ENCODE measurements around the gene LPGAT1.
A peak's percentile ranks its signal among the peaks of the same experiment; 100 is the strongest.
"Not testable (repeated sequence)": the region's sequence is repeated elsewhere in the genome, so short reads cannot be mapped to it uniquely, and the experiment has no call there.

LPGAT1 gene

DNA sequence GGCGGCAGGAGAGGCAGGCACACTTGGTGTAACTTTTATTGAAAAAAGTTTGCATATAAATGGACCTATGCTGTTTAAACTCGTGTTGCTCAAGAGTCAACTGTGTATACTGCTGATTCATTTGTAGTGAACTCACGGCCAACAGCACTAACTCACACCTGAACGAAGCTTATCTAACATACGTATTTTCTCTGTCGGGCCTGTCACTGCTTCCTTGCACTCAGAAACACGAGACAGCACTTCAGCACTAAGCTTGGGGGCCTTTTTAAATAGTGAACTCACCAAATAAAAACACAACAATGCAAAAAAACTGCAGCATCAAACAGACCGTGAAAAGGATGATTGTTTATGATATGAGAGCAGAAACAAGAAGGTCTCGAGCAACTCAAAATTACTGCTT is 96.2 kb downstream of the LPGAT1 start:
- no peak for DNase-seq

- no peak for DNase-seq
These were observed 98.1 kb downstream of the LPGAT1 start for GRCh38 chr1:211732293-211732980.

- DNase-seq = no peak
These were observed 98.9 kb downstream of the LPGAT1 start for GRCh38 chr1:211731456-211732292.

DNA sequence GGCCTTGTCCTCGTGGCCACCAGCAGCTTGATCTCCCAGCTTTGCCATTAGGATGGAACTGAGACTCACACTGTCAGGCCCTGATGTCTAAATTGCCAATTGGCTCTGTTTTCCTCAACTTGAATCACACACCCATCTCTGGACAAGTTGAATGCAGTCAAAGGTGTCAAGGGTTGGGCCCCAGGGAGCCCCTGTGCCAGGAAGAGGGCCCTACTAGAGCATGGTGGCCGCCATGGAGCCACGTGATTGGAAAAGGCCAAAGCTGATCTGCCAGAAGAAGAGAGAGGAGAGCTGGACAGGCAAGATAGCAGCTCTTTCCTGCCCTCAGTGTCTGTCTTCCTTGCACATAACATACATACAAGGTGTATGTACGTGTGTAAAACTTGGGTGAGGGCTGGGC is 100.2 kb downstream of the LPGAT1 start:
- no peak for DNase-seq

DNA sequence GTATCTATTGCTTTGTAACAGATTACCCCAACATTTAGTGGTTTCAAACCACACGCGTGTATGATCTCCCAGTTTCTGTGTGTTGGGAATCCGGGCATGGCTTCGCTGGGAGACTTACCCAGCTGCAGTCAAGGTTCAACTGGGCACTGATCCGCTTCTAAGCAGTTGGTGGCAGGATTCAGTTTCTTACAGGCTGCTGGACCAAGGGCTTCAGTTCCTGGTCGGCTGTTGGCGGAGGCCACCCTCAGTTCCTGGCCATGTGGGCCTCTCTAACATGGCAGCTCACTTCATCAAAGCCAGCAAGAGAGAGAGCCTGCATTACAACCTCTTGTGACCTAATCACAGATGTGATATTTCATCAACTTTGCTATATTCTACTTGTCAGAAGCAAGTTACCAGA is 101.3 kb downstream of the LPGAT1 start:
- no peak for DNase-seq

DNA sequence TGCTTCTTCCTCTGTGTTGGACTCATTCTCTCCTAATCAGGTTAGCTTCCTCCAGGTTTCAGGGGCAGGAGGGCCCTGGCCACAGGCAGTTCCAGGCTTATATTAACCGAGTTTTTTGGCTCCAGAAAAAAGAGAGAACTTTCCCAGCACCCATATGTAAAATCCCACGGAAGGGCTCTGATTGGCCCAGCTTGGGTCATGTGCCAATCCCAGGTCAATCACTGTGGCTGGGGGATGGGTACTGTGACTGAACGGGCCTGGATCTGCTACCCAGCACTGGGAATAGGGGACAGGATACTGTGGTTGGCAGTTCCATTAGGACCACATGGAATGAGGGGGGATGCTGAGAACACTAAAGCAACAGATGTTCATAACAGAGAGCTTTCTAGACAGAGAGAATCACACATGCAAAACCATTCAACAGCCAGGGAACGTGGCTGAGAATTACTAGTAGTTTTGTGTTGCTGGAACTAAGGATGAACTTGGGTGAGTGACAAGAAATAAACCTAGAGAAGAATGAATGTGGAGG is 104.0 kb downstream of the LPGAT1 start:
- DNase-seq = no peak

DNA sequence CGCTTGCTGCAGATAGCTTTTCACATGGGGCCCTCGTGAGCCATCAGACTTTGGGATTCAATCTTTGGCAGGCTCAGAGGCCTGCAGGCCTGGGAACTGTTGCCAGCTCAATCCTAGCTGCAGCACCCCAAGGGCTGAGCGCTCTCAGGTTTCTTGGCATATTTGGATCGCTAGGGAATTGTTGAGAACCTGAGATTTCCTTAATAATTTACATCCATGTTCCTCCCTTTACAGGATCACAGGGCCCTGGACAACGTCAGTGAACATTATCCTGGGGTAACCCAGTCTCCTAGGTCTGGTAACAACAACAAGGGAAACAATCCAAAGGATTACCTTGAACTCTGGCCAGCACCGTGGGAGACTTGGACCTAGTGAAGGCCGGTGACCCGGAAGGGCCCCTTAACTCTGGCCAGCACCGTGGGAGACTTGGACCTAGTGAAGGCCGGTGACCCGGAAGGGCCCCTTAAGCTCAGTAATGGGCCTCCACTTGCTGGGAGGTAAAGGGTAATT is 105.8 kb downstream of the LPGAT1 start:
- no peak for DNase-seq

DNA sequence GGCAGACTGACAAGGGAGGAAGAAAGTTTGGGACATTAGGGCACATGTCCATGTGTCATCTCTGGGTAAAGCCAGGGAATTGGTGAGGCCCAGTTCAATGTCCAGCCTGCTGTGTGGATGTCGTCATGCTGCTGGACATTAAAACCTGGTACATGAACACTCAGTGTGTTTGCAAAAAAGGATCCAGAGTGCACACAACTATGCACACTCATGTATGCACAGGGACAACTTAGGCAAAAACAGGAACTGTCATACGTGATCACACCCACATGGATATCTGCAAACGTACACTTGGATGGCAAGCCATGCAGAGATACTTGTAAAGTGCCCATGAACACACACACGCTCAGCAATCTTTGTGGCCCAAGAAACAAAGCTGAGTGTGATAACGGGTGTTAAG is 107.3 kb downstream of the LPGAT1 start:
- DNase-seq = peak; percentile 7 to 46 (median 36)

DNA sequence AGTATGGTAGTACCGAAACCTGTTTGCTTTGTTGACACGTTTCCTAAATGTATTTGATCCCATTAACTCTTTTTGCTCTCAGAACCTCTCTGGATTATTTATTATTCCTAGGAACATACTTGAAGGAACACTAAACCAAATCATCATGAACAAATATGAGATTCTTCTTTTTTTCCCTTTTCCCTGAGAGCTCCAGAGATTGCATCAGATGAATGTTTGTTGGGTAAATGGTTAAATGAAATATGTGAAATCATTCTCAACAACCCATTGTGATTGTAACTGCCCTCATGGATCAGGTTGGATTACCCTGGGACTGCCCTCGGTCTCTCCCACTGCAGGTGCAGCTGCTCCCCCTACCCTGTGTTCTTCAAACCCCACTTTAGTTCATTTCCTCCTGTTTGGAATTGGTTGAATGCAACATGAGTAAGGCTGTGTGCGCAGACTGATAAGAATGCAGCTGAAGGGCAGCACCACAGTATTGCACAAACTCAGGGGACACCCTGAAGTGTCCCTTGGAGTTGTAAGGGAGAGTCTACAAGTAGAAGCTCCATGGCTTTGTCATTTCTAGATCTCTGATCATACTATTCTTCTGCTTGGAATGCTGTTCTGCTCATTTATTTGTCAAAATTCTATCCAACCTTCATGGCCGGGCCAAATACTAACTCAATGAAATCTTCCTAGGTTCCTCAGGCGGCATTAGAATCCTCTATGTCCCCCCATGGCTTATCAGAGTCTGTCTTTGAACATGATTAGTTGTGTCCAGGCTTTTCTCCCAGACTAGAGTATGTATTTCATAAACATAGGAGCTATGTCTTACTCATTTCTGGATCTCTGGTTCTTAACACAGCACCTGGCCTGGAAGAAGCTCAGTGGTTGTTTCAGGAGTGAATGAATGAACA is 108.0 kb downstream of the LPGAT1 start:
- no peak for DNase-seq

DNA sequence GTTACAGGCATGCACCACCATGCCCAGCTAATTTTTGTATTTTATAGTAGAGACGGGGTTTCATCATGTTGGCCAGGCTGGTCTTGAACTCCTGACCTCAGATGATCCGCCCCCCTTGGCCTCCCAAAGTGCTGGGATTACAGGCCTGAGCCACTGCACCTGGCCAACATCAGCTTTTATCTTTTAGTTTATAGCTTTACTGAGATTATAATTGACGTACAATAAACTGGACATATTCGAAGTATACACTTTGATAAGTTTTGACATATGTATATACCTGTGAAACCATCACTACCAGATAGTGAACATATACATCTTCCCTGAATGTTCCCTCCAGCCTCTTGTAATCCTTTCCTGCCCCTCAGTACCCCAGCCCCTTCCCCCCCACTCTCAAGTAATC is 114.0 kb downstream of the LPGAT1 start:
- DNase-seq = not testable (repeated sequence)

GRCh38 chr1:211715971-211716370 is 114.6 kb downstream of the LPGAT1 start:
- no peak for DNase-seq

GRCh38 chr1:211714154-211714553 is 116.4 kb downstream of the LPGAT1 start:
- no peak for DNase-seq

DNA sequence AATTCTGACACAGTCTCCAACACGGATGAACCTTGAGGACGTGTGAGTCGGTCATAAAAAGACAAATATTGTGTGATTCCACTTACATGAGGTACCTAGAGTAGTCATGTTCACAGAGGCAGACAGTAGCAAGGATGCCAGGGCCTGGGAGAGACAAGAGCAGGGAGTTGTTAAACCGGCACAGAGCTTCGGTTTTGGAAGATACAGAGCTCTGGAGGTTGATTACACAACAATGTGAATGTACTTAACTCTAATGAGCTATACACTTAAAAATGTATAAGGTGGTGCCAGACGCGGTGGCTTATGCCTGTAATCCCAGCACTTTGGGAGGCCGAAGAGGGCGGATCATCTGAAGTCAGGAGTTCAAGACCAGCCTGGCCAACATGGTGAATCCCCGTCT is 117.3 kb downstream of the LPGAT1 start:
- no peak for DNase-seq

- DNase-seq = no peak
These were observed 119.3 kb downstream of the LPGAT1 start for GRCh38 chr1:211711315-211711705.

DNA sequence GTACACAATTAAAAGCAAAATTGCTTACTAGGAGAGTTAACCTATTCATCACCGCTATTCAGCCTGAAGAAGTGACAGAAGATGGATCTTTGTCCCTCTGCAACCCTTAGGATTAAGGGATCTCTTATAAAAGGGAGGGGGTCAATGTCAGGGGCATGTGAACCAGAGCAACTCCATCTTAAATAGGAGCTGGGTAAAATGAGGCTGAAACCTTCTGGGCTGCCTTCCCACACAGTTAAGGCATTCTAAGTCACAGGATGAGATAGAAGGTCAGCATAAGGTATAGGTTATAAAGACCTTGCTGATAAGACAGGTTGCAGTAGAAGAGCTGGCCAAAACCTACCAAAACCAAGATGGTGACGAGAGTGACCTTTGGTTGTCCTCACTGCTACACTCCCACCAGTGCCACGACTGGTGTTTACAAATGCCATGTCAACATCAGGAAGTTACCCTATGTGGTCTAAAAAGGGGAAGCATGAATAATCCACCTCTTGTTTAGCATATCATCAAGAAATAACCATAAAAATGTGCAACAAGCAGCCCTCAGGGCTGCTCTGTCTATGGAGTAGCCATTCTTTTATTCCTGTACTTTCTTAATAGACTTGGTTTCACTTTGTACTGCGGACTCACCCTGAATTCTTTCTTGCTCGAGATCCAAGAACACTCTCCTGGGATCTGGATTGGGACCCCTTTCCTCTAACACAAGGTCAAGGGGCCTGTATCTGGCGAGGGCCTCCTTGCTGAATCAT is 119.8 kb downstream of the LPGAT1 start:
- peak; percentile 48 to 86 (median 69) for DNase-seq

GRCh38 chr1:211708926-211709325 is 121.6 kb downstream of the LPGAT1 start:
- no peak for DNase-seq

GRCh38 chr1:211708006-211708405 is 122.6 kb downstream of the LPGAT1 start:
- DNase-seq = no peak

GRCh38 chr1:211705467-211706091 is 125.0 kb downstream of the LPGAT1 start:
- no peak for DNase-seq

DNA sequence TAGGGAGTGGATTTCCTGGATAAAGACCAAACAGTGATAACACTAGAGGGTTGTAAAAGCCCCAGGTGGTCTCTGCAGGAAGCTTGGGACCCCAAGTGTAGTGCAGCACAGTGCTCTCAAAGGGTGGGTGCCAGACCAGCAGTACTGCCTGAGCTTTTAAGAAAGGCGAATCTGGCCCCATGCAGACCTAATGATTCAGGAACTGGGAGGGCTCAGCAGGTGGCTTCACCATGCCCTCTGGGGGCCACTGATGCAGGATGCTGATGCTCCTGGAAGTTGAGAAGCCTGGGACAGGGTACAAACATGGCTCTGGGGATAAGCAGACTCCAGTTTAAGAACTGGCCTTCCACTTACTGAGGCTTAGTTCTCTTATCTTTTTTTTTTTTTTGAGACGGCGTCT is 126.0 kb downstream of the LPGAT1 start:
- DNase-seq = no peak

GRCh38 chr1:211703812-211704537 is 126.6 kb downstream of the LPGAT1 start:
- DNase-seq = no peak

DNA sequence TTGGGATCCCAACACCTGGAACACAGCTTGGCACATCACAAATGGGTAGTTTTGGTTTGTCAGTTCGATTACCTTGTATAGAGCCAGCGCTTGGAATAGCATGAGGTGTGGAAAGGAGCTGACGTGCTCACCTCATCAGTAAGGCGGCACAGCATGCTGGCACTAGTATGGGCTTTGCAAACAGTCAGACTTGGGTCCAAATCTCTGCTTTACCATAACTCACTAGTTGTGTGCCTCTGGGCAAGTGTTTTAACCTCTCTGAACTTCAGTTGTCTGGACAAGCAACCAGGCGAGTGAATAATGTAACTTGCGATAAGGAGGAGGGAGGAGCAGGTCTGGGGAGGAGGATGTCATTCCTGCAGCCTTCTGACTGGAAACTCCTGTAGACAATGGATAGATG is 128.8 kb downstream of the LPGAT1 start:
- DNase-seq = no peak
